ENCODE data around the gene CENPQ. TPM values are rescaled to one million over a fixed set of nuclear protein-coding genes. Genes with fewer than 3 reads are reported as not detected.

Gene CENPQ
- total and polyA plus RNA-seq, 2 of the 13 experiments (the other 11 are each of a cell fraction or from before 2014, with no cell fraction given): 9.1 to 20.1 TPM

- CTCF ChIA-PET (ENCODE audit: low intra/inter-chr PET ratio, low total read pairs): interaction anchor here (1.7 kb wide), 1 partner anchor 8 kb away, joined by 9 read pairs; no protein-coding TSS in a partner anchor
- Histone ChIP-seq H3K27me3 (ENCODE audit: control insufficient read depth in 1 of 2, insufficient read depth in 2 of 2, low read length in 2 of 2) (no peaks in the 10 kb centered on the region), H3K27ac (ENCODE audit: extremely low read length, insufficient read depth, low read length) (peak overlapping the region; percentile 84), H3K79me2 (ENCODE audit: insufficient read depth, low read length) (no peaks in the 10 kb centered on the region), H3K4me1 (ENCODE audit: insufficient read depth, low read length) (peaks cover 73% of the 10 kb centered on the region), H3K9me3 (ENCODE audit: low read length) (no peaks in the 10 kb centered on the region), H3K9ac (ENCODE audit: insufficient read depth, low read depth, low read length) (peak overlapping the region; percentile 0; the same call in 1 of the 2 replicates), H3K4me3 (replicated peaks in 1 of 3; ENCODE audit: insufficient read depth in 1 of 3, low read depth in 2 of 3, low read length in 3 of 3) (peak overlapping the region in 1 of 3 experiments; percentile 0; a peak in 1 of 6 replicates), H3K4me2 (ENCODE audit: low read depth, low read length) (peak overlapping the region; percentile 69), H2AFZ (ENCODE audit: low read length) (no peak overlapping the region), H3K36me3 (replicated peaks in 1 of 2; ENCODE audit: control insufficient read depth in 1 of 2, insufficient read depth in 2 of 2, low read length in 2 of 2) (no peaks in the 10 kb centered on the region), H4K20me1 (ENCODE audit: insufficient read depth, low read length) (no peaks in the 10 kb centered on the region)
- POLR2A ChIA-PET: interaction anchor here (1.2 kb wide), 1 partner anchor 16 kb away, joined by 3 read pairs; no protein-coding TSS in a partner anchor
- intact Hi-C loops (cut with micrococcal nuclease; ENCODE audit: unreplicated experiment): loop anchor here (1.0 to 5.0 kb wide), 4 partner anchors 17 to 238 kb away; partner anchors contain the start of genes CENPQ and MMUT
- DNase-seq (ENCODE audit: low spot score) (peak; percentile 16), FAIRE-seq (peak; percentile 60), ATAC-seq (no peak)
- in situ Hi-C loops (cut with HindIII; ENCODE audit: extremely low pct_ligation_motif_present, low pct_unique_long_range_greater_than_20kb): no loop called here
- 18% methylated on average over 1 of the region's 1 CpG for WGBS (ENCODE audit: low lambda C conversion rate)
- no TSS peak for BruUV-seq (replicated peaks)
- TF ChIP-seq ELF3 (CRISPR knock-in tag; IDR thresholded peaks at IDR 0.05) (0 out of 2 replicates have a peak, but pooled peaks have one; percentile 10), HNF4G (IDR thresholded peaks at IDR 0.05; ENCODE audit: borderline replicate concordance, low read depth, low read length) (peak; percentile 40; the same call in 1 of the 2 replicates), HNF4G (CRISPR knock-in tag; IDR thresholded peaks at IDR 0.05; ENCODE audit: borderline replicate concordance, low read depth) (no peak), RARA (CRISPR knock-in tag; IDR thresholded peaks at IDR 0.05) (peak; percentile 45; the same call in 1 of the 2 replicates), CEBPG (CRISPR knock-in tag; IDR thresholded peaks at IDR 0.05) (peak; percentile 53), ZBTB43 (CRISPR knock-in tag; conservative IDR thresholded peaks at IDR 0.05) (peak; percentile 83), MTA3 (CRISPR knock-in tag; IDR thresholded peaks at IDR 0.05) (no peak), HNF4A (CRISPR knock-in tag; IDR thresholded peaks at IDR 0.05) (peak; percentile 60), FOXP1 (IDR thresholded peaks at IDR 0.05) (no peak), FOXP1 (CRISPR knock-in tag; IDR thresholded peaks at IDR 0.05) (peak; percentile 64; the same call in 1 of the 2 replicates), SOX13 (IDR thresholded peaks at IDR 0.05) (no peak), SOX13 (CRISPR knock-in tag; conservative IDR thresholded peaks at IDR 0.05 in 1 of 2, IDR thresholded peaks at IDR 0.05 in 1 of 2) (0 out of 4 replicates have a peak, but pooled peaks of 1 of the 2 experiments have one; percentile 27), SOX5 (CRISPR knock-in tag; IDR thresholded peaks at IDR 0.05; ENCODE audit: borderline replicate concordance) (0 out of 2 replicates have a peak, but pooled peaks have one; percentile 38), EP300 (IDR thresholded peaks at IDR 0.05; ENCODE audit: low read depth in 2 of 2, low read length in 2 of 2) (peak in 1 of 2 experiments; percentile 31; a peak in 1 of 4 replicates), EP300 (CRISPR knock-in tag; IDR thresholded peaks at IDR 0.05; ENCODE audit: borderline replicate concordance) (no peak), ZNF841 (CRISPR knock-in tag; IDR thresholded peaks at IDR 0.05; ENCODE audit: borderline replicate concordance) (no peak)
- TF ChIP-seq, protein P1, sequence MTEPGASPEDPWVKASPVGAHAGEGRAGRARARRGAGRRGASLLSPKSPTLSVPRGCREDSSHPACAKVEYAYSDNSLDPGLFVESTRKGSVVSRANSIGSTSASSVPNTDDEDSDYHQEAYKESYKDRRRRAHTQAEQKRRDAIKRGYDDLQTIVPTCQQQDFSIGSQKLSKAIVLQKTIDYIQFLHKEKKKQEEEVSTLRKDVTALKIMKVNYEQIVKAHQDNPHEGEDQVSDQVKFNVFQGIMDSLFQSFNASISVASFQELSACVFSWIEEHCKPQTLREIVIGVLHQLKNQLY (CRISPR knock-in tag; IDR thresholded peaks at IDR 0.05): peak; percentile 43; the same call in 1 of the 2 replicates
- TF ChIP-seq, protein P2, sequence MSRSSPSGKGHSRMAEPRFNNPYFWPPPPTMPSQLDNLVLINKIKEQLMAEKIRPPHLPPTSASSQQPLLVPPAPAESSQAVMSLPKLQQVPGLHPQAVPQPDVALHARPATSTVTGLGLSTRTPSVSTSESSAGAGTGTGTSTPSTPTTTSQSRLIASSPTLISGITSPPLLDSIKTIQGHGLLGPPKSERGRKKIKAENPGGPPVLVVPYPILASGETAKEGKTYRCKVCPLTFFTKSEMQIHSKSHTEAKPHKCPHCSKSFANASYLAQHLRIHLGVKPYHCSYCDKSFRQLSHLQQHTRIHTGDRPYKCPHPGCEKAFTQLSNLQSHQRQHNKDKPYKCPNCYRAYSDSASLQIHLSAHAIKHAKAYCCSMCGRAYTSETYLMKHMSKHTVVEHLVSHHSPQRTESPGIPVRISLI (CRISPR knock-in tag; IDR thresholded peaks at IDR 0.05; ENCODE audit: borderline replicate concordance): peak; percentile 15; the same call in 1 of the 2 replicates
- TF ChIP-seq, protein P3, sequence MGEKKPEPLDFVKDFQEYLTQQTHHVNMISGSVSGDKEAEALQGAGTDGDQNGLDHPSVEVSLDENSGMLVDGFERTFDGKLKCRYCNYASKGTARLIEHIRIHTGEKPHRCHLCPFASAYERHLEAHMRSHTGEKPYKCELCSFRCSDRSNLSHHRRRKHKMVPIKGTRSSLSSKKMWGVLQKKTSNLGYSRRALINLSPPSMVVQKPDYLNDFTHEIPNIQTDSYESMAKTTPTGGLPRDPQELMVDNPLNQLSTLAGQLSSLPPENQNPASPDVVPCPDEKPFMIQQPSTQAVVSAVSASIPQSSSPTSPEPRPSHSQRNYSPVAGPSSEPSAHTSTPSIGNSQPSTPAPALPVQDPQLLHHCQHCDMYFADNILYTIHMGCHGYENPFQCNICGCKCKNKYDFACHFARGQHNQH (CRISPR knock-in tag; IDR thresholded peaks at IDR 0.05): no peak
These were observed 60.7 kb downstream of the CENPQ start for GRCh38 chr6:49523901-49524300.
